Stimulated activated CD4-positive, alpha-beta T cell treated with anti-CD3 and anti-CD28 coated beads, Interleukin-4, amount 100 ng/mL, for 1 hour (primary cell): ENCODE data around the gene ALDH1A1.

Source experiments
- DNase-seq: peaks from one replicate; pipeline ENCODE4 v3.0.0-alpha.2; 2020

Gene ALDH1A1

DNA sequence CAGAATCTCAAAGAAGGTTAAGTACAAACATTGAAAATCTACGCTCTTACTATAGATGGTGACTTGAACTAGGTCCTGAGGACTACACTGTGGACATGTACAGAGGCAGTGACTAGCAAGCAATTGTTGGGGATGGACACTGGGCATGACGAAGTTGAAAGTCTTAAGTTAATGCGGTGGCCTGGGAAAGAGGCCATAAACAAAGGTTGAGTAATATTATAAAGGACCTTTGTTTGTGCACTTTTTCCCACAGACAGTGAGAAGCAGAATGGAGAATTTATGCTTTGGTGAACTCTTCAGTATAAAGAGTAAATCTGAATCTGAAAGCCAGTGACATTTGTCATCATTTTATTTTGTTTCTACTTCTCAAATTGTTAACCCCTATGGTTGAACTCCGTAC, 15.3 kb downstream of the ALDH1A1 start:
- DNase-seq: no peak

DNA sequence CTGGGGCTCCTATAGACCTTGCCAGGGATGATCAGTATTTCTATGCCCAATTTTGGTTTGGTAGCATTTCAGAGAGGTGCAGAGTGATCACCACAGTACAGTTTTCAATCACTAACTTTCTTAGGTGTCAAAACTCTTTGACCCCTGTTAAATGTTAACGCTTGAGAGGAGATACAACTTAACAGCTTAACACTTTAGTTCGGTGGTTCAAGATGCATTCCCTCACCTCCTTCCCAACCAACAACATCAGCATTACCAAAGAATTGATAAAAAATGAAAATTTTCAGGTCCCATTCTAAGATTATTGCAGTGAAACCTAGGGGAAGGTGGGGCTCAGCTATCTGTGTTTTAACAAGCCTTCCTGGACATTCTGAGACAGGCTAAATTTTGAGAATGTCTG, 16.2 kb downstream of the ALDH1A1 start:
- no peak for DNase-seq

DNA sequence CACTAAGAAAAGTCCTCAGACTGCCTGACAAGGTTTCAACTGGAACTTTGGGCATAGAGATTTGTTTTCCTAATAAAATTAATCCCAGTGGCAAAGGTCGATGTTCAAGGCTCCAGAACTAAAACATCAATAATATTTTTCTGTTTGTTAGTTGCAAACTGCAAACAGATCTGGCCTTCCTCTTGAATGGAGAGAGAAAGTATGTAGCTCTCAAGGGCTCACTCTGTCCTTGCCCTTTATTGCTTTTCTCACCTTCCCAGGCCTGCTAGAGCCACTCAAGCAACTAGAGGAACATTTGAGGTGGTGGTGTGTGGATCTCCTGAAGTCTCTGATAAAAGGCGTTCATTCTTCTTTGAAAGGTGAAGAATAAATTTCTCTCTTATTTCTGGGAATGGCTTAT, 16.6 kb downstream of the ALDH1A1 start:
- DNase-seq: no peak

DNA sequence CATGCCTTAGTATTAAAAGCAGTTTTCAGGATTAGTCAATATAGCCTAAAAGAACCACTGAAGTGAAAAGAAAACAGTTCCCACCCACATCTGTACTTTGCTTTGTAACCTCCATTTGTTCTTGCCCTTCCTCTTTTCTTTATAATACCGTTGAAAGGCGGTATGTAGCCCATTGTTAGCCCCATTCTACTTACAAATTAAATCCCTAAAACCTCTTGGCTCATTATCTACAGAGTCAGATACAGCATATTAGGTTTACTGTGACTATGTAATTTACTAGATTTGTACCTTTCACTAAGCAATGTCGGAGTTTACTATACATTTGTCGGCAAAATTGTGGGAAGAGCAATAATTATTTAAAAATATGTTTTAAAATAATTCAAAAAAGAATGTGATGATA, 17.3 kb downstream of the ALDH1A1 start:
- DNase-seq: no peak

DNA sequence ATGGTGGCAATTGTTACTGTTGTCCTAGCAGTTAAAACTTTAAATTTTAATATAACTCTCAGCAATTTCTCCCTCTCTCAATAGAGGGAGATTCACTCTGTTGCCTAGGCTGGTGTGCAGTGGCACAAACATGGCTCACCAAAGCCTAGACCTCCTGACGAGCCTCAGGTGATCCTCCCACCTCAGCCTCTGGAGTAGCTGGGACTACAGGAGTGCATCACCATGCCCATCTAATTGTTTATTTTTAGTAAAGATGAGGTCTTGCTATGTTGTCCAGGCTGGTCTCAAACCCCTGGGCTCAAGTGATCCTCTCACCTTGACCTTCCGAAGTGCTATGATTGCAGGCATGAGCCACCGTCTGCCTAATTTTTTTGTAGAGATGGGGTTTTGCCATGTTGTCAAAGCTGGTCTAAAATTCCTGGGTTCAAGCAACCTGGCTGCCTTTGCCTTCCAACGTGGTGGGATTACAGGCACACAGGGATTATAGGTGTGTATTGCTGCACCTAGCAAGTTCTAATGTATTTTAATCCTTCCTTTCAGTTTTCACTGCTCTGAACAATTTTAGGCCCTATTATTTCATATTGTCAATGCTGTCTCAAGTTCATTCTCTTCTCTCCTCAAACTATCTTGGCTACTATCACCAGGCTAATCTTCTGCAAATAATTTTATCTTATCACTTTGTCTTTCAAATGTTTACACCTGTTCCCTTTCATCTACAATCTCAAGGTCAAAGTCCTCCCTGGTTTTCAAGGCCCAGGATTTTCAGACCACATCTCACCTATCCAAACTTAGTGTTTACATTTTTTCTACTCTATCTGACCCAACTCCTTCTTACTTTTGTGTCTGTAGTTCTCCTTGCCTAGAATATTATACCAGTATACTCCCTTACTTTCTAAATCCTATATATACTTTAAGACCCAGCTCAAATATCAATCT, 18.9 kb downstream of the ALDH1A1 start:
- DNase-seq: no peak

DNA sequence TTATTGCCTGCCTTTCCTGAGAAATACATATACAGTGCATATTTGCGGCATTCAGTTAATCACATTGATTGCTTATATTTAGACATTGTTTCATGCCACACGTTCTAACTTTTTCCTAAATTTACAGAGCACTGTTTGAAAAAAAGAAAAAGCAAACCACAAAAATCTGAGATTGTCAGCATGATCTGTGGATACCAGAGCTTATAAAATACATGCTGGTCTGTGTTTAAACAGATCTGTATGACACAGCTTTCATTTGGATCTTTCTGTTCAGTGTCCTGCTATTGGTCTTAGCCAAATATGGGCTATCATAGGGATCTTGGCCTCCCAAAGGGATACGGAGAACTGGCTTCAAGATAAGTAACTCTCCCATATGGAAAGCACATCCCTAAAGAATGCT, 20.2 kb downstream of the ALDH1A1 start:
- no peak for DNase-seq

DNA sequence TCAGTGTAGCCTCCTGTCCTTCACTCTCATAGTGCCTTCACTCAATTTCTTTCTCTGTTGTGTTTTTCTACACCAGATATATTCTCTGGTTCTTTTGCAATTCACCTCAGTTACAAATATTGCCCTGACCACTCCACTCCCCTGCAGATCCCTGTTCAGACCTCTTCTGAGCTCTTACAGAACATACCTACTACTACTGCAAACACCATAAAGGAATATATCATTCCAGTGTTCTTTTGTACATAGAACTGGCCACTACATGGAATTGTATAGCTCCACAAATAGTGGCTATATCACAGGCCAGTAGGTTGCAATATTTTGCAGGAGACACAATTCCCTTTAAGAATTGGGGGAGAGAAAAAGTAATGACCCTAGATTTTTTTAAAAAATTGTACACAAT, 21.0 kb downstream of the ALDH1A1 start:
- no peak for DNase-seq

DNA sequence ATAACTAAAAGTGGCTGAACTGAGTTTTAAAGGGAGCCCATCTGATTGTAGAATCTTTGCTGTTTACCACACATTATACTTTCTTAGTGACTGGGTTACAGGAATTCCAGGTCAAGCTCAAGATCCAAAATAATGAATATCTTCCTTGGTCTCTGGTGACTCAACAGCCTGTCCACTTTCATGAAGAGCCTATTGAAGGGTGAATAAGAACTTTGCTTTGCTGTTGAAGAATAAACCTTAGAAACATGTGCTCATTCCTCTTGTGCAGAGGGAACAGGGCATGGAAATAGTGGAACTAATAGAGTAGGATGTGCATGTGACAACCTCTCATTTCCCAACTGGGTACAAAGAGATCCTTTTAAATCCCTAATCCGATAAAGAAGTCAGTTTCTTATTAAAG, 21.4 kb downstream of the ALDH1A1 start:
- DNase-seq: no peak

DNA sequence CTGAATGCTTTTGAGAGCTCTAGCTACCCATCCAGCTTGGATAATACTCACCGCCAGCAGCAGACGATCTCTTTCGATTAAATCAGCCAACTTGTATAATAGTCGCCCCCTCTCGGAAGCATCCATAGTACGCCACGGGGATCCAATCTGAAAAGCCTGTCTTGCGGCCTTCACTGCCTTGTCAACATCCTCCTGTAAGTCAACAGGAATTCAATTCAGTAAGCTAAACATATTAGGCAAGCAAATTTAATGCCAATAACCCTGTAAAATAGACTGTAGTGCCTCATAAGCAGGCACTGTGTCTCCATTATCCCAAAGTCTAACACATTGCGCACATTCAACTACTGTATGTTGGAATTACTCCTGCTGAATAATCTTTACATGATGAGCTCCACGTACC, 22.0 kb downstream of the ALDH1A1 start:
- no peak for DNase-seq

DNA sequence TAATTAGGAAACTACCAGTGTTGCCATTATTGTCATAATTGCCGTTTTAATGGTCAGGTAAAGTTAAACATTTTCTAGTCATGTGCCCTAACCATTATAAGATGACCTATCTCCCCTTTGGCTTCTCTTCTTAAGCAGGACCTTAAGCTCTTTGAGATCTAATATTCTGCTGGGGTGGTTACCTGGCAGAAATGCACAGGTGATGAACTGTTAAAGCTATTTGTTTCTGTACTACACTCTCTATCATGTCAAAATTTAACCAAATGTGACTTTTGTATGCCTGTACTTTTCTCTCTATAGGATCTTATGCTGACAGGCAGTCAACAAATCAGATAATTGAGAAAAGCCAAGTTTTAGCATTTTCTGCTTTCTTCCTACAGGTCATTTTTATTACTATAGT, 23.3 kb downstream of the ALDH1A1 start:
- no peak for DNase-seq

DNA sequence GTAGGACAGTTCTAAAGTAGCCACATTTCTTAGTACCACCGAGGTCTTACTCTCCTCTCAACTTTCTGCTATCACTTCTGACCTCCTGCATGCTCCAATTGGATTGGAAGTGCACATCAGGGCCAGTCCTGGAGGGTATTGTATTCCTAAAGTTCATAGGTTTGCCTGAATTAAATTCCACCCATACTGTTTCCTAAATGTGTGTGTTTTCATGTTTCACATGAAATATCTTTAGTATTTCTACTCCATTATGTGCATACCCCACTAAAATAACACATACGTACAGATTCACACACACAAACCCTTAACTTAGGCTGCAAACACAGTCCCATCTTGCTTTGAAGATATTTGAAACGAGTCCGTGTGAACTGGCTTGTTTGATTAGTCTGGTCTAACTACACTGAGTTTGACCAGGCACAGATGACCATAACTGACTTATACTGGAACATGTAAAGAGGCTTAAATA, 24.8 kb downstream of the ALDH1A1 start:
- no peak for DNase-seq

DNA sequence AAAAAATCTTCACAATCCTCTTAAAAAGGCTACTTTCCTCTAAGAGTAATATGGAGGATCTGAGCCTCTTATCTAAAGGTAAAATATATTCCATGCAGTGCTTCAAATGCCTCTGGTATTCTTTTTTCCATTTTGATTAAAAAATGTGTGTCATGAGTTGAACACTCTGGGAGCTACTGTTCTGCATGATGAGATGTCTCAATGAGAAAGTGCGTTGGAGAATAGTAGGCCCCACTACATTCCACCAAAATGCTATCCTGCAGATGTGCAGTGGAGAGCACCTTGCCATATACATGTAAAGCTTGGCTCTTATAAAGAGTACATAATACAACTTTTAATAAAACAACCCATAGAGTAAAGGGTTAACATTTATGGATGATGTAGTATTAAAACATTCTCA, 26.3 kb downstream of the ALDH1A1 start:
- DNase-seq: no peak

DNA sequence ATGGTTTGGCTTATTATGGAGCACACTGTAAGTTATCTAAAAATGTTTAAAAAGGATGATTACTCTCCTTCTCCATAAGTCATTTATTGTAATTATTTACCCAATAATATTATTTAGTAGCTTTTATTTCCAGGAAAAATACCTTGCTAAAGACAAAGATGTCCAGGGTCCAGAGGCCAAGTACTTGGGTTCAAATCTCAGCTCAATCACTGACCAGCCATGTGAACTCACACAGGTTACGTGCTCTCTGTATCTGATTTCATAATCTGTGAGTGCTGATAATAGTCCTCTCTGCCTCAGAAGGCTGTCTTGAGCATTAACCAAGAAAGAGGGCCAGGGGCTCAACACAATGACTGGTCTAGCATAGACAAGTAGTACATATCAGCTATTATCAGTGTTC, 27.0 kb downstream of the ALDH1A1 start:
- DNase-seq: no peak

DNA sequence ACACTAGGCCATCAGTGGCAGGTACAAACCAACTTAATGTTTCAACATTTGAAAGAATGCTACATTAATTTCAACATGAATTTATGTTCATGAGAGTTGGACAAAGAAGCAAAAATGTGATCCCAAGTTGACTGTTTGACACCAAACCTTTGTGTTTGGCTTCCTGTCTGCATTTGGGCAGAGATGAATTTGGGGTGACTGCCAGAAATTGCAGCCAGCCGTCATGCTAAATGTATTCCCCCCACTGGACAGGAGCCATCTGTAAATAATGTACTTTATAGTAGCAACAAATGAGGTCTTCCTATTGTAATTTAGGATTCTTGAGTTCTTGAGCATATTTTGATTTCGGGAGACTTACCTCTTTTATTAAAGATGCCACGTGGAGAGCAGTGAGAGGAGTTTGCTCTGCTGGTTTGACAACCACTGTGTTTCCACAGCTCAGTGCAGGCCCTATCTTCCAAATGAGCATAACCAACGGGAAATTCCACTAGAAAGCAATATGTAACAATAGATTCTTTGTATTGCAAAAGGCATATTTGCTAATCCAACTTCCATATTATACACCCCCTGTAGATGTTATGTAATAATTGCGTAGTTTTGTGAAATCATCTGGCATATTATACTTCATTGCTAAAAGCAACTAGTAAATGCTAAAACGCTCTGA, 27.6 kb downstream of the ALDH1A1 start:
- no peak for DNase-seq

DNA sequence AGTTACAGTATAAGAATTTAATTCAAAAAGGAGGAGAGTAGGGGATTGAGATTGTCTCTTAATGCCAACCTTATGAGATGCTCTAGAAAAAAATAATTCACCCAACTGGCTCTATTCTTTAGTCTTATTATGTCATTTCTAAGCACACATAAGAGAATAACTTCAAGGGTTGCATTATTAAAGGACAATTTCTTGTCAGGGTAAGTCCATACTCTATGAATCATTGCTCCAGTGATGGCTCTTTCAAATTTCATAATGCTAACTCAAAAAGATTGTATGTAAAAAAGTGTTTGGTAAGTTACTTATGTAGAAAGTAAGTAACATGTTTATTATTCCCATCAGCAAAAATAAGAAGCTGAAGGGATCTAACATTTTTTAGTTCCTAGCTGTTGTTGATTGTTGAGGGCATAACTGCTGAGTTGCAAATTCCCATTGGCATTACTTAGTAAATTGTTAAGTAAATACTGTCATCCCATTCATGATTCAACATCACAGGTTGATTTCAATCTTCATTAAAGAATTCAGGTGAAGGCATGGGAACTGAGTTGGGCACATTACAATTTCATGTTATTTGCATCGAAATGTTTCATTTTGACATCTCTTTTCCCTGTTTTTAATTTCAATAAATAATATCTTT, 28.6 kb downstream of the ALDH1A1 start:
- DNase-seq: no peak

DNA sequence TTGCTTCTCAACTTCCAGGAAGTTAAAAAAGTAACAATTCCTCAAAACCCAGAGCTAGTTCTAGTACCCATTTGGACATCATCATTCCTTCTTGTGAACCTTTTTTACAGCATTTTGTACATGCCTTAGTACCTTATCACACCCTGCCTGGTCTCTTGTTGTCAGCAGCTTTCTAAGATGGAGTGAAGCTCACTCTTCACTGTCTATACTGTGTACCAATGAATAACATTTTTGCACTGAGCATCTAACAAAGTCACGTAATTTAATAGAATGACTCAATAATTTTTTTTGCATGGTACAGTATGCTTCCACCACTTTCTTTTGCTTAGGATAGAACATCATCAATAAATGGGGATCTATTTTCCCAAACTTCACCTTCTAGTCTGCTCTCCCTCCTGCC, 29.8 kb downstream of the ALDH1A1 start:
- no peak for DNase-seq

DNA sequence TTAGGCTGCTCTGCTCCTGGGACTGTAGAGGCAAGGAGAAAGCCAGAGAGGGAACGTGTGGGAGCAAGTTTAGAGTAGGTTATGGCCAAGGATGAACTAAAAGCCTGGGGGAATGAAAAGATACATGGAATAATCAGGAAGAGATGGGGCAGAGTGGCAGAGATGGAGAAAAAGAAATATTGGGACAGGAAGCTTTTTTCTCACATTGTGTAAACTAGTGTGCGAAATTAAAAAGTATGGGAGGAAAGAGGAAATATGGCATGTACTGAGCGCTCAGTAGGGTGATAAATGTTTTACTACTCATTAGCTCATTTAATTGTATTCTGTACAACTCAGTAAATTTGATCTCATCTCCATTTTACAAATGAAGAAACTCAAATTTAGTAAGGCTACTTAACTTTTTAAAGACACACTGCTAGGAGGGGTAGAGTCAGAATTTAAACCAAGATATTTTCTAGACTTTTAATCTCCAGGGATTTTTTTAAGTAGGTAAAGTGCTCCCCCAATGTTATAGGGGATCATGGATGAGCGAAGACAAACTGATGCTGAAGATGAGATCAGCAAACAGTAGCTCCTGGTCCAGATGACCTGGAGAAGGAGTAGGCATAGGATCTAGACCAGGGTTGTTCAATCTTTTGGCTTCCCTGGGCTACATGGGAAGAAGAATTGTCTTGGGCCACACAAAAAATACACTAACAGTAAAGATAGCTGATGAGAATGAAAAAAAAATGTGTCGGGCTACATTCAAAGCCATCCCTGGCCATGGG, 30.8 kb downstream of the ALDH1A1 start:
- DNase-seq: no peak

DNA sequence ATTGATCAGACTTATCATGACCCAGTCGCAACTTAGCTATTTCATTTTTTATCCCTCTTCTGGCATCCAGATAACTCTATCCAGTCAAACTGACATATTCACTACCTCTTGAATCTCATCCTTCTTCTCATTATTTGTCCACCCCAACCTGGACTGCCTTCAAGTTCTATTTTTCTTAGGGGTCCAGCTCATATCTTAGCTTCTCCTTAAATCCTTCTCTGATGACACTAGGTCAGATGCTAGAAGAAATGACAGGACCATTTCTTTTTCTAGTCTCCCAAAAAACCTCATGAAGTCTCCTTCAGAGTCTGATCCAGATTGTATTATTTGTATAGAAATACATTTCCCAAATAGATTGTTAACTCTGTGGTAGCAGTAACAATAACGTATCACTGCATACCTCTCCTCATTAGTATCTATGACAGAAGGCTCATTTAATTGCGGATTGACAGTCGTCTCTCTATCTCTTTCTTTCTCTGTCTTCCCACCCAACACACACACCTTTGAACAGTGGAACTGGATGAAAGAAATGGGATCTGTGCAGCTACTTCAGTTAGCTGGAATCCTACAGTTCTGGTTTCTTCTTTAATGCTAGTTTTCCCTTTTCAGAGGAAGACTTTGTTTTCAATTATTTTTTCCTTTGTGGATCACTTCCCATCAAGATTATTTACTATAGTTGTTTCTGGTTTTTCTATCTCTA, 33.5 kb downstream of the ALDH1A1 start:
- DNase-seq: no peak

DNA sequence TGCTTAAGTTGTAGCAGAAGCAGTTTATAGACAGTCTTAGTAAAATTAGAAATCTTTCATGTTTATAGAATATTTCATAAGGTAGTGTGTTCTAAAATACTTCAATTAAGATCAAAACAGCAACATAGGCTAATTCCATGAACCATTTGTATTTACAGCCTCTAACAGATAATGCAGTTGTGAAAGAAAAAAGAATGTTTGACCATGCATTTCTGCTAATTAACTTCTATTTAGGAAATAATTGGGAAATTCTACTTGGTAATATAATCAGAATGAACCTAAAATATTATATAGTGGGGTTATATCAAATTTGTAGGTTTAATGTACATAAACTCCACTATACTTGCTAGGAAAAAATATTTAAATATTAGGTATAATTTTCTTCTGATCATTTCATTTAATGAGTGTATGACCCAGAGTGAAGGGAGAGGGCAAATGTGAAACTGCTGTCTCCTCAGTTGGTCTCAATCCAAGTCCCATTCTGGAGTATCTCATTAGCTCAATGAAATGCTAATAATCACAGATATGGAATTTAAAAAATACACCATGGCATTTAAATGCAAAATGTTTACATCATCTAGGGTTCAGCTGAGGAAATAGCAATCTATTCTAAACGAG, 34.9 kb downstream of the ALDH1A1 start:
- no peak for DNase-seq

DNA sequence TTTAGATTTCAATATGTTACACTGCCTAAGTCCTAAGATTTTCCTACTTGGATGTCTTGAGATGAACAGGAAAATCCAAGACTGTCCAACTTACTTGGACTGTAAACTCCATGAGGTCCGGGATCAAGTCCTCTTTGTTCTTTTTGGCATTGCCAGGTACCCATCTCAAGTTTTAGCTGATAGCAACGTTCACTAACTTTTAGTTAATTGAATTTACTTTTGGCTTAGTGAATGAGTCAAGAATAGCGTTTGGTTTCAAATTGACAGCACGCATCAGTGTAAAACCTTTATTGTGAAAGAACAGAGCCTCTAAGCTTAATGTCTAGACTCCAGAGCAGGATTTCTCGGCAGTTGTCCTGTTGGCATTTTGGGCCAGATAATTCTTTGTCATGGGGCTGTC, 37.2 kb downstream of the ALDH1A1 start:
- no peak for DNase-seq

DNA sequence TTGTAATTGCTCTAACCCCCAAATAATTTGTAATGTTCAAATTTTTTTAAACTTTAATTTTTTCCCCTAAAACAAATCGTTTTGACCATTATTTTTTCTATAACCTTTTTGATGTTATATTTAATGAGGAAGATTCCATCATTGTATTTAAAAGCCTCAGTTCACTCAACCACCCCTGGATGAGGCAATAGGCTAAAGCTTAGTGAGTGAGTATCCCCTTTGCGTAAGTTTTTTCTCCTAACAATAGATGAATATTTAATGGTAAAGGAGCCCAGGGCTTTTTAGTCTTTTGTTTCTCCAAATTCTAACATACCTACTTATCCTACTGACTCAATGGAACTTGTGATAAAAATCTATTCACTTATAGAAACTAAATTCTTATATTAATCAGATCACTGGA, 38.1 kb downstream of the ALDH1A1 start:
- DNase-seq: no peak
